Uterus (tissue), 4 donors: ENCODE data around the gene DPP9. TPM values are rescaled to one million over a fixed set of nuclear protein-coding genes. Genes with fewer than 3 reads are reported as not detected.
A peak's percentile ranks its signal among the peaks of the same experiment; 100 is the strongest.

Source experiments
- DNase-seq, 2 donors: peaks; one replicate each; pipeline ENCODE4 v3.0.0-alpha.2; 2019 to 2020
- H3K27ac ChIP-seq, 2 donors: fragments of 200-600 bp; sonication (generic); 1 replicate in 1 of 2; 2 replicates in 1 of 2; pipeline ENCODE4 v1.5.1; 2016 to 2018
- H3K27me3 ChIP-seq, 2 donors: fragments of 200-600 bp; sonication (generic); one replicate each; pipeline ENCODE4 v1.5.1; 2018 to 2019; ENCODE audit warnings: control low read depth in 1 of 2
- H3K36me3 ChIP-seq, 2 donors: fragments of 200-600 bp; sonication (generic); one replicate each; pipeline ENCODE4 v1.5.1; 2019; ENCODE audit warnings: control low read depth in 1 of 2
- H3K4me1 ChIP-seq, 2 donors: fragments of 200-600 bp; sonication (generic); one replicate each; pipeline ENCODE4 v1.5.1; 2018 to 2019; ENCODE audit warnings: control low read depth in 1 of 2
- H3K4me3 ChIP-seq, 2 donors: fragments of 200-600 bp; sonication (generic); 1 replicate in 1 of 2; 2 replicates in 1 of 2; pipeline ENCODE4 v1.5.1; 2018 to 2019; ENCODE audit warnings: mild to moderate bottlenecking in 1 of 2
- H3K9me3 ChIP-seq, 2 donors: fragments of 200-600 bp; sonication (generic); one replicate each; pipeline ENCODE4 v1.5.1; 2019; ENCODE audit warnings: control low read depth in 1 of 2
- POLR2A ChIP-seq, 2 donors: fragments of 450-650 bp; IDR thresholded peaks; one replicate each; pipeline ENCODE4 v1.6.1; 2016; ENCODE audit warnings: antibody characterized with exemption in 2 of 2, mild to moderate bottlenecking in 1 of 2, moderate library complexity in 1 of 2
- intact Hi-C: fragments of 100-400 bp; cut with DNase I; formaldehyde crosslinking; loops from one replicate; pipeline ENCODE4 v1.15.1; 2023; ENCODE audit warnings: low total_unique reads
- total RNA-seq, 4 donors: library from RNA; depleted of rRNA in 3 of 4; stranded (reverse); fragments of >200 nt in 3 of 4; gene quantifications; one replicate each; pipeline versions ENCODE4 v1.1.0 to v1.2.4, GENCODE V29; 2014 to 2023
- TF ChIP-seq, protein P1 (sequence below), 4 experiments: fragments of 200-600 bp in 2 of 4; fragments of 450-650 bp in 2 of 4; sonication (generic) in 2 of 4; IDR thresholded peaks; one replicate each; pipeline ENCODE4 v1.5.1; 2016 to 2019; ENCODE audit warnings: antibody characterized with exemption in 4 of 4, mild to moderate bottlenecking in 2 of 4, moderate library complexity in 1 of 4
- donor health status: DM: yes; HTN: yes; CAD: no.

DPP9 gene
- total RNA-seq, 4 donors from 2014 or later: 17.8 to 194 (median 48.5) TPM

DNA sequence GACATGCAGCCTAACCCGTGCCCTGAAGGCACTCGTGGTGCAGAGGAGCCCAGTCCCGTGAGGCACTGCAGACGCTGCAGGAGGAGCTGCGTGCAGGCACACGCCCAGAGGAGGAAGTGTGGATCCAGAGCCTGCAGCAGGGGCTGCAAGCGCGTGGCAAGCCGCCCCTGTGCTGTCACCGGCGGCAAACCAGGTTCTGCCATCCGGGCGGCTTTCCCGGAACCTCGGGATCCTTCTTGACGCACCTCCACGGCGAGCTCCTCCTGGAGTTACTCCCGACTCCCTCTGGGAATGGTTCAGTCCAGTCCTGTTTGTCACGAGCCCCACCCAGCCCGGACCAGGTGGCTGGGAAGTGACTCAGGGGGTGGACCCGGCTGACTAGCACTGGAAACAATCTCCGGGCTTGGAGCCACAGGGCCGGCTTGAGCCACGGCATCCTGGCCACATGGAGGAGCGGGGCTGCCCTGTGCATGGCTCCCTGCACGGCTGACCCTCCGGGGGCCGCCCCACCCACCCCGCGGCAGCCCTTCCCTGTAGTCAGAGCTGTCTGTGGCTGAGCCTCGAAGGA lies 10.2 kb downstream of the DPP9 start:
- H3K27me3 ChIP-seq: no peaks in the 10 kb centered on the region
- H3K4me3 ChIP-seq: no peak overlapping the region
- H3K36me3 ChIP-seq: no peaks in the 10 kb centered on the region
- H3K27ac ChIP-seq: peak overlapping the region; percentile 74 to 76
- no peaks in the 10 kb centered on the region for H3K4me1 ChIP-seq
- no peaks in the 10 kb centered on the region for H3K9me3 ChIP-seq
- intact Hi-C loops: no loop called here
- peak; percentile 84 to 87 for DNase-seq
- TF ChIP-seq, protein P1, sequence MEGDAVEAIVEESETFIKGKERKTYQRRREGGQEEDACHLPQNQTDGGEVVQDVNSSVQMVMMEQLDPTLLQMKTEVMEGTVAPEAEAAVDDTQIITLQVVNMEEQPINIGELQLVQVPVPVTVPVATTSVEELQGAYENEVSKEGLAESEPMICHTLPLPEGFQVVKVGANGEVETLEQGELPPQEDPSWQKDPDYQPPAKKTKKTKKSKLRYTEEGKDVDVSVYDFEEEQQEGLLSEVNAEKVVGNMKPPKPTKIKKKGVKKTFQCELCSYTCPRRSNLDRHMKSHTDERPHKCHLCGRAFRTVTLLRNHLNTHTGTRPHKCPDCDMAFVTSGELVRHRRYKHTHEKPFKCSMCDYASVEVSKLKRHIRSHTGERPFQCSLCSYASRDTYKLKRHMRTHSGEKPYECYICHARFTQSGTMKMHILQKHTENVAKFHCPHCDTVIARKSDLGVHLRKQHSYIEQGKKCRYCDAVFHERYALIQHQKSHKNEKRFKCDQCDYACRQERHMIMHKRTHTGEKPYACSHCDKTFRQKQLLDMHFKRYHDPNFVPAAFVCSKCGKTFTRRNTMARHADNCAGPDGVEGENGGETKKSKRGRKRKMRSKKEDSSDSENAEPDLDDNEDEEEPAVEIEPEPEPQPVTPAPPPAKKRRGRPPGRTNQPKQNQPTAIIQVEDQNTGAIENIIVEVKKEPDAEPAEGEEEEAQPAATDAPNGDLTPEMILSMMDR (IDR thresholded peaks at IDR 0.05): peak in 1 of 4 experiments; percentile 17
- TF ChIP-seq POLR2A (IDR thresholded peaks at IDR 0.05): no peak

DNA sequence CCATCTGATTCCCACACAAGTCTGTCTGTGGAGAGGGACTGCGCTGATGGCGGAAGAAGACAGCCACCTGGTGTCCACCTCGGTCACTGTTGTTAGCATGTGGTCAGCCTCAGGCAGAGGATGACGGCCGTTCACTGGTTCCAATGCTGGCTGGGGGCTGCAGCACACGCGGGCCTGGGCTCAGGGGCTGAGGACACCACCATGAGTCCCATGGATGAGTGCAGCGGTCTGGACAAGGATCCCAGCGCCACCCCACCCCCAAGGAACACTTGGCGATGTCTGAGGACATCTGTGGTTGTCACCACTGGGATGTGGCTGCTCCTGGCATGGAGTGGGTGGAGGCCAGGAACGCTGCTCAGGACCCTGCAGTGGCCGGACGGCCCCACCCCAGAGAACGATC lies 10.9 kb downstream of the DPP9 start:
- no peak for DNase-seq
- H3K4me3 ChIP-seq: no peak overlapping the region
- no peaks in the 10 kb centered on the region for H3K36me3 ChIP-seq
- peak overlapping the region; percentile 64 to 76 for H3K27ac ChIP-seq
- no peaks in the 10 kb centered on the region for H3K9me3 ChIP-seq
- intact Hi-C loops: no loop called here
- no peaks in the 10 kb centered on the region for H3K4me1 ChIP-seq
- no peak for TF ChIP-seq POLR2A (IDR thresholded peaks at IDR 0.05)
- TF ChIP-seq, protein P1 (IDR thresholded peaks at IDR 0.05): no peak
- no peaks in the 10 kb centered on the region for H3K27me3 ChIP-seq

DNA sequence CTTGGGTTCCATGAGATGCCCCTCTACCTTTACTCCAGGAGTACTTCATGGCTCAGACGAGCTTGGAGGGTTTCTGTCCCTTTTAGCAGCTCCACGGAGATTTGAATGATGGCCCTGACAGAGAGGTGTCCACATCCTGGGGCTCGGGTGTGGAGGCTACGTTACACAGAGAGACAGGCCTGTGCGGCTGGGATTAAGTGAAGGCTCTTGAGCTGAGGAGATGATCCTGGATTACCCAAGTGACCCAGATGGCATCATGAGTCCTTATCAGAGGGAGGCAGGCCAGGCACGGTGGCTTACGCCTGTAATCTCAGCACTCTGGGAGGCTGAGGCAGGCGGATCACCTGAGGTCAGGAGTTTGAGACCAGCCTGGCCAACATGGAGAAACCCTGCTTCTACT lies 12.4 kb downstream of the DPP9 start:
- no peak for DNase-seq
- H3K36me3 ChIP-seq: no peaks in the 10 kb centered on the region
- H3K4me1 ChIP-seq: no peaks in the 10 kb centered on the region
- no peaks in the 10 kb centered on the region for H3K9me3 ChIP-seq
- H3K4me3 ChIP-seq: no peak overlapping the region
- intact Hi-C loops: no loop called here
- TF ChIP-seq, protein P1 (IDR thresholded peaks at IDR 0.05): no peak
- no peak for TF ChIP-seq POLR2A (IDR thresholded peaks at IDR 0.05)
- H3K27me3 ChIP-seq: no peaks in the 10 kb centered on the region
- no peak overlapping the region for H3K27ac ChIP-seq

DNA sequence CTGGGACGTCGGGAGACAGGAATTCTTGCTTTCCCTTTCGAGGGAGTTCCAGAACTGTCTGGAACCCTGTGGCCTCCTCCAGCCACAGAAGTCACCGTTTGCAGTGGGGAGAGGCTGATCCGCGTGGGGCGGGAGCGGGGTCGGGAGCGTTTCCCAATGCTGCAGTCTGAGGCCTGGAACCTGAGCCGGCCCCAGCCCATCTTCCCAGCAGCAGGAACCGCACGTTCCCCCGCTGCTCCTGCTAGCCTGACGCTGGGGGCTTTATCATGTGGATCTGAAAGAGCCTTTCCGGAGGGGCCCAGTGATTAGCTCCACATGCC lies 13.4 kb downstream of the DPP9 start:
- Histone ChIP-seq H3K27ac (peak overlapping the region in 1 of 2 donors; percentile 49), H3K9me3 (no peaks in the 10 kb centered on the region), H3K36me3 (no peaks in the 10 kb centered on the region), H3K4me3 (no peak overlapping the region), H3K4me1 (no peaks in the 10 kb centered on the region), H3K27me3 (no peaks in the 10 kb centered on the region)
- intact Hi-C loops: no loop called here
- no peak for DNase-seq
- TF ChIP-seq POLR2A (IDR thresholded peaks at IDR 0.05): no peak
- TF ChIP-seq, protein P1 (IDR thresholded peaks at IDR 0.05): no peak

DNA sequence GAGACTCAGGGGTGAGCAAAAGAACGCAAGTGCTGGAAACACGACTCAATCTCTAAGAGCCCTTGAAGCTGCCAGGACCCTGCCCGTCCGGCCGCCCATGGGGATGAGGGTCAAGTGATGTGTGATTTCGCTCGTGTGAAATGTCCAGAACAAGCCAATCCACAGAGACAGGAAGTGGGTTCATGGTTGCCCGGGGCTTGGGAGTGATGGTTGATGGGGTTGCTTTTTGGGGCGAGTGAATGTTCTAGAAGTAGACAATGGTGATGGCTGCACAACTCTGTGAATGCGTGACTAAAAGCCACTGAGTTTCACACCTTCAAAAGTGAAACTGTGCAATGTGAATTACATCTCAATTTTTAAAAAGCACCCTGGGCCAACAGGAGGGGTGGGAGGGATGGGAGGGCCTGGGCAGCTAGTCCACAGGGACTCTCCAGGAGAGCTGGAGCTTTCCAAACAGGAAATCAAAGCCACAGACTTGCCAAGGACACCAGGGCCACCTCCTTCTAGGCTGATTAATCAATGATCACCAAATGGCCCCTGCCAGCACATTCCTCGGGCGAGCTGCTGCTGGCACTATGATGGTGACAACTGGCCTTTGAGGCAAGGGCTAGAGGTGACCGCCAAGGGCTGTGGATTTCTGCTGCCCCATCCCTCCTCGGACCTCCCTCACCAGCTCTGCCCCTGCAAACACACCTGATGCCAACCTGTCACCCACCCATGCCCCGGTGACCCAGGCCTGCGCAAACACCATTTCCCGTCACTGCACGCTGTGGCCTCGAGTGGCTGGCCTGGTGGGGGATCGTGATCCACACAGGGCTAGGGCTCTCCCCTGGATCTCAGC lies 14.0 kb downstream of the DPP9 start:
- H3K27ac ChIP-seq: peak overlapping the region in 1 of 2 donors; percentile 49
- TF ChIP-seq, protein P1 (IDR thresholded peaks at IDR 0.05): no peak
- TF ChIP-seq POLR2A (IDR thresholded peaks at IDR 0.05): no peak
- no peaks in the 10 kb centered on the region for H3K36me3 ChIP-seq
- H3K4me3 ChIP-seq: no peak overlapping the region
- no peaks in the 10 kb centered on the region for H3K27me3 ChIP-seq
- intact Hi-C loops: no loop called here
- H3K4me1 ChIP-seq: no peaks in the 10 kb centered on the region
- DNase-seq: no peak
- no peaks in the 10 kb centered on the region for H3K9me3 ChIP-seq
